Coronary artery (tissue), 2 donors: ENCODE data around the gene MAN1A1.
"Not testable (repeated sequence)": the region's sequence is repeated elsewhere in the genome, so short reads cannot be mapped to it uniquely, and the experiment has no call there.

ENCODE experiments used
- DNase-seq: peaks from one replicate; pipeline ENCODE4 v3.0.0-alpha.2; 2017; ENCODE audit warnings: low spot score
- H3K27ac ChIP-seq, 2 donors: fragments of 200-600 bp; sonication (generic); one replicate each; pipeline ENCODE4 v1.5.1; 2016 to 2019
- H3K4me3 ChIP-seq: fragments of 200-600 bp; sonication (generic); 2 replicates; pipeline ENCODE4 v1.5.1; 2016; ENCODE audit warnings: mild to moderate bottlenecking, moderate library complexity
- CTCF ChIP-seq: fragments of 200-600 bp; sonication (generic); IDR thresholded peaks from one replicate; pipeline ENCODE4 v1.5.1; 2019; ENCODE audit warnings: antibody characterized with exemption

MAN1A1 gene

GRCh38 chr6:119296036-119297035 is 53.2 kb downstream of the MAN1A1 start:
- TF ChIP-seq CTCF: no peak
- DNase-seq: no peak
- no peak overlapping the region for H3K27ac ChIP-seq
- peak overlapping the region; percentile 10 for H3K4me3 ChIP-seq

DNA sequence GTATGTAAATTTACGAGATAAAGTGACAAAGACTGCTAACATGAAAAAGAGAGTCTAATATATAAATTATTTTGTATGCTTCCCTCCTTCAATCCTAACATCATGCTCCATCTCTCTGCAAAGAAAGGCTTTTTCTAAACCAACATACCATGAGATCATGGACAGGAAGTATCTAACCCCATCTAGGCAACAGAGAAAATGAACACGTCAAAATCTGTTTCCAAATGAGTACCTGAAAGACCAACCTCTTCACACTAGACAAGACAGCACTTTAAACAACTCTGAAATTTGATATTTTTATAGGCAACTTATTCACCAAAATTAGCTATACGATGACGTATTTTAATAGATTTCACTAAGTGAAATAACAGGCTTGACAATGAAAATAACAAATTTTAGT is 54.6 kb downstream of the MAN1A1 start:
- Histone ChIP-seq H3K27ac (no peak overlapping the region), H3K4me3 (no peak overlapping the region)
- no peak for DNase-seq
- TF ChIP-seq CTCF: no peak

- not testable (repeated sequence) for H3K27ac ChIP-seq, H3K4me3 ChIP-seq, DNase-seq
These were observed 58.5 kb downstream of the MAN1A1 start for GRCh38 chr6:119291060-119291459.

DNA sequence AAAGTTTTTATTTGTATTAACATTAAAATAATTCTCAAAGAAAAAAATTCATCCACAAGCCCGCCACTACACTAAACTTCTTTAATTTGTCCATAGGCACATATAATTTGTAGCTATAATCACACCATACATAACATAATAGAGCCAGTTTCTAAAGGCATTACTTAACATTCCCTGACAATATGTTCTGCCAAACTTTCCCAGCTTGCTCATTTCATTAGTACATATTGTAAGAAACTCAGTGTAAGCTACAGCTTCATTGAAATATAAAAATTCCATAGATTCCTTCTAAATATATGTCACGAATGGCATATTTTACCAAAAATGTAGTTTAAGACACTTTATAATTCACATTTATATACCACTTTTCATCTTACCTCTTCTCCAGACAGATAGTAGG is 59.3 kb downstream of the MAN1A1 start:
- Histone ChIP-seq H3K27ac (no peak overlapping the region), H3K4me3 (no peak overlapping the region)
- no peak for DNase-seq
- TF ChIP-seq CTCF: no peak

GRCh38 chr6:119289651-119290050 is 59.9 kb downstream of the MAN1A1 start:
- DNase-seq: no peak
- Histone ChIP-seq H3K27ac (no peak overlapping the region), H3K4me3 (no peak overlapping the region)
- TF ChIP-seq CTCF: no peak

GRCh38 chr6:119285908-119286625 is 63.5 kb downstream of the MAN1A1 start:
- DNase-seq: no peak
- Histone ChIP-seq H3K27ac (no peak overlapping the region), H3K4me3 (no peak overlapping the region)
- no peak for TF ChIP-seq CTCF

DNA sequence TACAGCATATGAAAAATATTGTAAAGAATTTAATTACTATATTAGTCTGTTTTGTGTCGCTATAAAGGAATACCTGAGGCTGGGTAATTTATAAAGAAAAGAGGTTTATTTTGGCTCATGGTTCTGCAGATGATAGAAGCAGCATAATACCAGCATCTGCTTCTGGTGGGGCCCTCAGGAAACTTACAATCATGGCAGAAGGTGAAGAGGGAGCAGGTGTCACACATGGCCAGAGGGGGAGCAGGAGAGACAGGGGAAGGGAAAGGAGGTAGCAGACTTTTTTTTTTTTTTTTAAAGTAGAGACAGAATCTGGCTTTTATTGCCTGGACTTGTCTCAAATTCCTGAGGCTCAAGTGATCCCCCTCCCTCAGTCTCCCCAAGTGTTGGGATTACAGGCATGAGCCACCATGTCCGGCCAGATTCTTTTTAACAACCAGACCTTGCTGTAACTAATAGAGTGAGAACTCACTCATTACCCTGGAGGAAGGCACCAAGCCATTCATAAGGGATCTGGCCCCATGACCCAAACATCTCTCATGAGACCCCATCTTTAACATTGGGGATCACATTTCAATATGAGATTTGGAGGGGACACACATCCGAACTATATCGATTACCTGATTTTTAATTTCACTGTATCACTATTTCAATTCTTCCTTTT is 64.6 kb downstream of the MAN1A1 start:
- no peak for DNase-seq
- TF ChIP-seq CTCF: no peak
- Histone ChIP-seq H3K4me3 (no peak overlapping the region), H3K27ac (no peak overlapping the region)
